Measurements from ENCODE around the gene CDH4. TPM values are rescaled to one million over a fixed set of nuclear protein-coding genes. Genes with fewer than 3 reads are reported as not detected.

Gene CDH4
- polyA plus RNA-seq, 1 donor (not counting 4 experiments of a cell fraction or from before 2014, with no cell fraction given): 2.2 TPM

GRCh38 chr20:61660559-61660958 lies 408.5 kb downstream of the CDH4 start:
- H3K4me1 ChIP-seq (ENCODE audit: control insufficient read depth, extremely low read depth, insufficient read depth, low read length): no peaks in the 10 kb centered on the region
- no peaks in the 10 kb centered on the region for H3K9me3 ChIP-seq (ENCODE audit: control insufficient read depth, low read depth, low read length)
- no peak for TF ChIP-seq EZH2 (IDR thresholded peaks at IDR 0.05; ENCODE audit: low read length)
- H3K79me2 ChIP-seq (ENCODE audit: control insufficient read depth, insufficient read depth, low read length): no peaks in the 10 kb centered on the region
- DNase-seq (ENCODE audit: low read depth, low spot score) (no peak), FAIRE-seq (no peak)
- H3K36me3 ChIP-seq (ENCODE audit: control insufficient read depth in 2 of 2, extremely low read depth in 1 of 2, insufficient read depth in 2 of 2, low read length in 2 of 2): no peaks in the 10 kb centered on the region
- H3K9me1 ChIP-seq (ENCODE audit: control insufficient read depth, extremely low read depth, insufficient read depth, low read length): no peaks in the 10 kb centered on the region
- dilution Hi-C loops (cut with MboI; ENCODE audit: extremely low pct_ligation_motif_present, low sequenced_read_pairs): no loop called here
- peaks cover 16% of the 10 kb centered on the region for H3K27me3 ChIP-seq (ENCODE audit: control insufficient read depth, extremely low read depth, insufficient read depth, low read length)
- no peak overlapping the region for H3K4me3 ChIP-seq (ENCODE audit: control insufficient read depth in 2 of 3, extremely low read depth in 1 of 3, insufficient read depth in 2 of 3, low read depth in 1 of 3, low read length in 3 of 3)
- no peak overlapping the region for H3K9ac ChIP-seq (ENCODE audit: control insufficient read depth, extremely low read depth, insufficient read depth, low read length)
- no peak overlapping the region for H3K27ac ChIP-seq (ENCODE audit: control insufficient read depth, insufficient read depth, low read length)
- H4K20me1 ChIP-seq (ENCODE audit: control insufficient read depth, extremely low read depth, insufficient read depth, low read length): peaks cover 3% of the 10 kb centered on the region
- no peak overlapping the region for H2AFZ ChIP-seq (ENCODE audit: control insufficient read depth, low read length)
- H3K4me2 ChIP-seq (ENCODE audit: control insufficient read depth, extremely low read depth, insufficient read depth, low read depth, low read length): no peak overlapping the region

GRCh38 chr20:61661025-61661424 lies 409.0 kb downstream of the CDH4 start:
- no peak for FAIRE-seq
- no peak overlapping the region for H3K4me2 ChIP-seq (ENCODE audit: control insufficient read depth, extremely low read depth, insufficient read depth, low read depth, low read length)
- dilution Hi-C loops (cut with MboI; ENCODE audit: extremely low pct_ligation_motif_present, low sequenced_read_pairs): no loop called here
- H4K20me1 ChIP-seq (ENCODE audit: control insufficient read depth, extremely low read depth, insufficient read depth, low read length): peaks cover 5% of the 10 kb centered on the region
- H3K9me1 ChIP-seq (ENCODE audit: control insufficient read depth, extremely low read depth, insufficient read depth, low read length): no peaks in the 10 kb centered on the region
- H3K79me2 ChIP-seq (ENCODE audit: control insufficient read depth, insufficient read depth, low read length): no peaks in the 10 kb centered on the region
- H3K9me3 ChIP-seq (ENCODE audit: control insufficient read depth, low read depth, low read length): no peaks in the 10 kb centered on the region
- no peak overlapping the region for H3K9ac ChIP-seq (ENCODE audit: control insufficient read depth, extremely low read depth, insufficient read depth, low read length)
- DNase-seq (ENCODE audit: low read depth, low spot score): no peak
- H3K4me3 ChIP-seq (ENCODE audit: control insufficient read depth in 2 of 3, extremely low read depth in 1 of 3, insufficient read depth in 2 of 3, low read depth in 1 of 3, low read length in 3 of 3): no peak overlapping the region
- H2AFZ ChIP-seq (ENCODE audit: control insufficient read depth, low read length): no peak overlapping the region
- H3K27ac ChIP-seq (ENCODE audit: control insufficient read depth, insufficient read depth, low read length): no peak overlapping the region
- no peaks in the 10 kb centered on the region for H3K36me3 ChIP-seq (ENCODE audit: control insufficient read depth in 2 of 2, extremely low read depth in 1 of 2, insufficient read depth in 2 of 2, low read length in 2 of 2)
- peaks cover 16% of the 10 kb centered on the region for H3K27me3 ChIP-seq (ENCODE audit: control insufficient read depth, extremely low read depth, insufficient read depth, low read length)
- no peaks in the 10 kb centered on the region for H3K4me1 ChIP-seq (ENCODE audit: control insufficient read depth, extremely low read depth, insufficient read depth, low read length)
- no peak for TF ChIP-seq EZH2 (IDR thresholded peaks at IDR 0.05; ENCODE audit: low read length)
- no peak for TF ChIP-seq CTCF (optimal IDR thresholded peaks at IDR 0.05 in 1 of 3, IDR thresholded peaks at IDR 0.05 in 1 of 3, conservative IDR thresholded peaks at IDR 0.05 in 1 of 3; ENCODE audit: extremely low read depth in 1 of 3, insufficient read depth in 2 of 3, low read length in 3 of 3)

- no peaks in the 10 kb centered on the region for H3K9me1 ChIP-seq (ENCODE audit: control insufficient read depth, extremely low read depth, insufficient read depth, low read length)
- no peak for FAIRE-seq
- no peak overlapping the region for H3K9ac ChIP-seq (ENCODE audit: control insufficient read depth, extremely low read depth, insufficient read depth, low read length)
- no peak overlapping the region for H3K27ac ChIP-seq (ENCODE audit: control insufficient read depth, insufficient read depth, low read length)
- no peak overlapping the region for H3K4me3 ChIP-seq (ENCODE audit: control insufficient read depth in 2 of 3, extremely low read depth in 1 of 3, insufficient read depth in 2 of 3, low read depth in 1 of 3, low read length in 3 of 3)
- no peaks in the 10 kb centered on the region for H3K4me1 ChIP-seq (ENCODE audit: control insufficient read depth, extremely low read depth, insufficient read depth, low read length)
- no peaks in the 10 kb centered on the region for H3K9me3 ChIP-seq (ENCODE audit: control insufficient read depth, low read depth, low read length)
- no peaks in the 10 kb centered on the region for H3K36me3 ChIP-seq (ENCODE audit: control insufficient read depth in 2 of 2, extremely low read depth in 1 of 2, insufficient read depth in 2 of 2, low read length in 2 of 2)
- DNase-seq (ENCODE audit: low read depth, low spot score): no peak
- H2AFZ ChIP-seq (ENCODE audit: control insufficient read depth, low read length): no peak overlapping the region
- peaks cover 16% of the 10 kb centered on the region for H3K27me3 ChIP-seq (ENCODE audit: control insufficient read depth, extremely low read depth, insufficient read depth, low read length)
- no peak overlapping the region for H3K4me2 ChIP-seq (ENCODE audit: control insufficient read depth, extremely low read depth, insufficient read depth, low read depth, low read length)
- TF ChIP-seq EZH2 (IDR thresholded peaks at IDR 0.05; ENCODE audit: low read length) (no peak), CTCF (optimal IDR thresholded peaks at IDR 0.05 in 1 of 3, IDR thresholded peaks at IDR 0.05 in 1 of 3, conservative IDR thresholded peaks at IDR 0.05 in 1 of 3; ENCODE audit: extremely low read depth in 1 of 3, insufficient read depth in 2 of 3, low read length in 3 of 3) (no peak)
- H3K79me2 ChIP-seq (ENCODE audit: control insufficient read depth, insufficient read depth, low read length): no peaks in the 10 kb centered on the region
- peaks cover 5% of the 10 kb centered on the region for H4K20me1 ChIP-seq (ENCODE audit: control insufficient read depth, extremely low read depth, insufficient read depth, low read length)
- dilution Hi-C loops (cut with MboI; ENCODE audit: extremely low pct_ligation_motif_present, low sequenced_read_pairs): no loop called here
These were observed 409.5 kb downstream of the CDH4 start for GRCh38 chr20:61661583-61661982.

Measured in keratinocyte (primary cell).